Activated CD4-positive, alpha-beta T cell treated with anti-CD3 and anti-CD28 coated beads for 4 hours (primary cell): ENCODE data around the gene CDCP1.
"Not testable (repeated sequence)": the region's sequence is repeated elsewhere in the genome, so short reads cannot be mapped to it uniquely, and the experiment has no call there.

Source experiments
- DNase-seq, 2 donors: peaks; one replicate each; pipeline ENCODE4 v3.0.0-alpha.2; 2020

CDCP1 gene

DNA sequence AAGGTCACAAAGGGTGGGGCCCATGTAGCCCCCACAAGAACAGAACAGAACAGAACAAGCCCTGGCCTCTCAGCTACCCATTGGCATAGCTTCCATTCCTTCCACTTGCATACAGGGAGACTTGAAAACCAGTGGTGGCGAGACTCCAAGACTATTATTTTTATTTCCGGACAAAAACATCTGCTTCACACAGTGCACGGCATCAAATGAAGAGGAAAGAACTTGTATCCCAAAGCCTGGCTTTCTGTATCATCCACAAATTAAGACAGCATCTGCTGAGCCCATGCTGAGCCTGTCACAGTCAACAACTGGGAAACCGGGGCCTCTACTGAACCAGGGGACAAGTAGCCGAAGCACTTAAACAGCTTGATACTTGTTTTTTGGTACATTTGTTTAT lies 64.0 kb downstream of the CDCP1 start:
- no peak for DNase-seq

DNA sequence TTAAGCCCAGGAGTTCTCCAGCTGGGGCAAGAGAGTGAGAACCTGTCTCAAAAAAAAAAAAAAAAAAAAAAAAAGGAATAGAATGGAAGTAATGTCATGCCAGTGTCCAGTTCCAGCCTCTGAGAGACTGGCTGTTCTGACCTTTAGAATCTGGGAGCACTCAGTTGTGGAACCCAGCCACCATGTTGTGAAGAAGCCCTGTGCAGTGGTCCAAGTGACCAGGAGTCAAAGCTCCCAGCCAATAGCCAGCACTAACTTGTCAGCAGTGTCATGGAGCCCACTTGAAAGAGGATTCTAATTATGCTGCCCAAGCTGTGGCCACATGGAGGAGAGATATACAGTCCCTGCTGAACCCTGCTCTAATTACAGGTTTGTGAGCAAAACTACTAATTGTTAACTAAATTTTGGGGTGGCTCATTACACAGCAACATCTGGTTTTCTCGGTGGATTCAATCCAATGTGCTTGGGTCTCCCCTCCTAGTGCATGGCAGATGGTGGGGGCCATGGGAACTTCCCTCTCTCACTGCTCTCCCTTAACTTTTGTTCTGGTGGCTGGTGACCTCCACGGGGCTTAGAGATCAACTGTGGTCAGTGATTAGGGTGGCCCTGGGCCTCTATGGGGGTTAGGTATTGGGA lies 64.6 kb downstream of the CDCP1 start:
- DNase-seq: no peak

DNA sequence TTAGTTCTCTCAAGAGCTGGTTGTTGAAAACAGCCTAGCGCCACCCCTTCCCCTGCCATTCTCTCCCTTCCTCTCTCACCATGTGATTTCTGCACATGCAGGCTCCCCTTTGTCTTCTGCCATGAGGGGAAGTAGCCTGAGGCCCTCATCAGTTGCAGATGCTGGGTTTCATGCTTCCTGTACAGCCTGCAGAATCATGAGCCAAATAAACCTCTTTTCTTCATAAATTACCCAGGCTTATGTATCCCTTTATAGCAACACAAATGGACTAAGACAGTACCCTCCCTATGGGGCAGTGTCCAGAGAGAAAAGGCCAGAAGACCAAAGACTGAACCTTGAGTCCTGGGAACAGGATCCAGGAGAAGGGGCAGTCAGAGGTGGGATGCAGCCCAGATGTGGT lies 65.4 kb downstream of the CDCP1 start:
- no peak for DNase-seq

GRCh38 chr3:45079715-45080114 lies 66.5 kb downstream of the CDCP1 start:
- DNase-seq: no peak

DNA sequence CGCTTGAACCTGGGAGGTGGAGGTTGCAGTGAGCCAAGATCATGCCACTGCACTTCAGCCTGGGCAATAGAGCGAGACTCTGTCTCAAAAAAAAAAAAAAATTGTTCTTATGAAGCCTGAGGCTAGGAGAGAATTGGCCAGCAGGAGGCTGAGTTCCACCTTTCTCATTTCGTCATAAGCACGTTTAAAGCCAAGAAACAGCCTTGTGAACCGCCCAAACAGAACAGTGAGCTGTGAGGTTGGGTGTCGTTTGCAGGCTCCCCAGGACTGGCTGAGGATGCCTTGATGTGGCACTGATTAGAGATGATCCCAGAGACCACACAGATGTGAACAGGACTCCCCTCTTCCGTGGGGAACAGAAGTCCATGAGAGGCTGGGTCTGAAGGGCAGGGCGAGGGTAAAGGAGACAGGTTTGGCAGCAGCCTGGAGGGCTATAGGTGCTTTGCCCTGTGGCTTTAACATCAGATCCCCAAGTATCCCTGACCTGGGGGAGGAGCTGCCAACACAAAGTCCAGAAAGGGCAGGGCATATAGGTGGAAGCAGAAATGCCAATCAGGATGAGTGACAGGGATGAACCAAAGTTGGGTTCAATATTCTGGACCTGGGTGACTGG lies 67.2 kb downstream of the CDCP1 start:
- DNase-seq: no peak

- not testable (repeated sequence) for DNase-seq
Observed at GRCh38 chr3:45078256-45078655, 67.9 kb downstream of the CDCP1 start.

DNA sequence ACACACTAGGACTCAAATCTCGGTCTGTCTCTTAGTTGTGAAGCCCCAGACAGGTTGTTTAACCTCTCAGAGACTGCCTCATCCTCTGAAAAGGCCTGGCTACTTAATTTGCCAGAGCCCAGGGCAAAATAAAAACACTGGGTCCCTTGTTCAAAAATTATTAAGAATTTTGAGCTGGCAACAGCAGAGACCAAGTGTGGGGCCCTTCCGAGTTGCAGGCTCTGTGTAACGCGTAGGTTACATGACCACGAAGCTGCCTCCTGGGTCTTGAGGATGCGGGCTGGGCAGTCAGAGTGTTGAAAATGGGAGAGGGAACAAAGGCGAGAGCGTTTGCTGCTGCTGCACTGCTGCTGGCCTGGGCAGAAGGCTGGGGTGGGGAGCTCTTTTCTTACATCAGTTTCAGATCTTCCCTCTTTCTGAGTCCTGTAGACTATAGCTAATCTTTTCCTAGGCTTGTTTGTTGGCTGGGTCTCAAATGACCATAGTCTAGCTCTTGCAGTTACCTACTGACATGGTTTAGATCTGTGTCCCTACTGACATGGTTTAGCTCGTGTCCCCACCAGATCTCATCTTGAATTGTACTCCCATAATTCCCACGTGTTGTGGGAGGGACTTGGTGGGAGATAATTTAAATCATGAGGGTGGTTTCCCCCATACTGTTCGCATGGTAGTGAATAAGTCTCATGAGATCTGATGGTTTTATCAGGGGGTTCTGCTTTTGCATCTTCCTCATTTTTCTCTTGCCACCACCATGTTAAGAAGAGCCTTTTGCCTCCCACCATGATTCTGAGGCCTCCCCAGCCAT lies 70.2 kb downstream of the CDCP1 start:
- DNase-seq: no peak

DNA sequence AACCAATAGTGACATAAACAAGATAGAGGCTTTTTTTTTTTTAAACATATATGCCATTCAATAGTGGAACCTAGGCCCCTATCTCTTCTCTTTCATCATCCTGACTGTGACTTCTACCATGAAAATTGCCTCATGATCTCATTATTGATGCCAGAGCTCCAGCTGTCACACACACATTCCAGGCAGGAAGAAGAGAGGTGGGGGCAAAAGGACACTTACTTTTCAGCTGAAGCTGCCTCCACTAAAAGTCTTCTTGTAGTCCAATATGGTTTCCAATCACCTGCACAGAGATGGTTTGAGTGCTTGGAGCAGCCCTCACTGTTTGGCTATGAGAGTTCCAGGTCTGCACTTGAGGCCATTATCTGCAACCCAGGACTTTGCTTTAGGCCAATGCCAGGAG lies 75.1 kb downstream of the CDCP1 start:
- no peak for DNase-seq

DNA sequence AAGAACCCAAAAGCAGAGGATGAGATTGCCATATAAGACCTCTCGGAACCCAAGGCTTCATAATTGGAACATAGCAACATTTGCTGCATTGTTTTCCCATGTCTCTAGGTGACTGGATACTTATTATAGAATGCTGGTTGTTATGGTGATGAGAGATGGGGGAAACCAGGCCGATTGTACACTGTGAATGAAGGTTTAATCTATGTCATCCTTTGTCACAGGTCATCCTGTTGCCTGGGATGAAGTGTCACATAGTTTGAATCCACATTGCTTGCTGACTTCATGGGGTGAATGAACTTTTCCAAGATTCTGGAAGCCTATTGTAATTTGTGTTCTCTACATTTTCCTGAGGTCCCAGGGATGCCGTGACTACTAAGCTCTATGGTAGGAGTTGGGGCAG lies 78.2 kb downstream of the CDCP1 start:
- no peak for DNase-seq

DNA sequence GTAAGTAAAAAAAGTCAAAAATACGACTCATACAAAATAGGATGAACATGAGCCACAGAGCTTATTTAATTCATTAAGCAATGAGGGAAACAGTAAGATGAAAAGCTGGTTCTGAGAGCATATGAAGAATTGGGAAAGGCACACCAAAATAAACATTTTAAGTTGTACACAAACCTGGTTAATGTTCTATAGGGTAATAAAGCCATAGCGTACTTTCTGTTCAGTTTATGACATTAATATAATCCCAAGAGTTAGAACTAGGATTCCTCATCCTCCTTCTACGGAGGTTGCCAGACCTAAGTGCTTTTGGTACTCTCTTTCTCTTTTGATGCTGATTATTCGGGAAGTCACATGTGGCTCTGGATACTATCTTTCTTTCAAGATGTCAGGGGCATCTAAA lies 78.7 kb downstream of the CDCP1 start:
- DNase-seq: no peak

DNA sequence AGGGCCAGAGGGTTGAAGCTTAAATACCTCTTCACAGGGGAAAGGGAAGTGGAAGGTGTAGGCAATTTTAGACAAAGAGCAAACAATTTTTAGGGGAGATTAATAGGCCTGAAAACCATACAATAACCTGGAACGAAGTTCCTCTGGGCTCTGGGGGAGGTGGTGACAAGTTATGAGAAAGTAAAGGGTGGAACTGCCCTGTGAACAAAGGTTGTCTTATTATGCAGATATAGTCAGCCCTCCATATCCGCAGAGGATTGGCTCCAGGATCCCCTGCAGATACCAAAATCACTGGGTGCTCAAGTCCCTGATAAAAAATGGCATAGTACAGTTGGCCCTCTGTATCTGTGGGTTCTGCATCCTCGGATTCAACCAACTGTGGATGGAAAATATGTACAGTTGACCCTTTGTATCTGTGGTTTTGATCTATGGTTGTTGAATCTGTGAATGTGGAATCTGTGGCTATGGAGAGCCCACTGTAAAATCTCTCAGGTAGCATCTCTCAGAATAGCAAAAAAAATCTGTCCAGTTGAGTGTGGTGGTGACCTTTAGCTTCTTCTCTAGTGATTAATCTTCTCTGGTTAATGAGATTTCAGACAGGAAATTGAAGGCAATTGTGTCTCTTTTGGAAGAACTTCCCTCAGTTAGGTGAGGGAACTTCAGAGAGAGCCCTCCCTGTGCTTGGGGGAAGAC lies 79.9 kb downstream of the CDCP1 start:
- DNase-seq: no peak

DNA sequence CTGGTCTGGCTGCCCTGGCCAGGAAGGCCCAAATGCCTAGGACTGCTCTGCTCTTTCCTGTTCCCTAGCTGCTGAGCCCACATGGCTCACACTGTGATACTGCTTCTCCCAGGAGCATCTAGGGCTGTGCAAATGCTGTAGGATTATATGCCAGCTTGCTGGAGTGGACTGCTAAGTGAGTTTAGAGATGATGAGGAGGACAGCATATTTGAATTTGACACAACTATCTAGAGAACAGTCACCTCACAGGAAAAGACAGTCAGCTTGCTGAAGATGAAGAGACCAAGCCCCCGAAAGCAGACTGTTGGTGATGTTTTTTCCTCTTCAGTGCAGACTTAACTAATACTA lies 80.8 kb downstream of the CDCP1 start:
- DNase-seq: no peak

DNA sequence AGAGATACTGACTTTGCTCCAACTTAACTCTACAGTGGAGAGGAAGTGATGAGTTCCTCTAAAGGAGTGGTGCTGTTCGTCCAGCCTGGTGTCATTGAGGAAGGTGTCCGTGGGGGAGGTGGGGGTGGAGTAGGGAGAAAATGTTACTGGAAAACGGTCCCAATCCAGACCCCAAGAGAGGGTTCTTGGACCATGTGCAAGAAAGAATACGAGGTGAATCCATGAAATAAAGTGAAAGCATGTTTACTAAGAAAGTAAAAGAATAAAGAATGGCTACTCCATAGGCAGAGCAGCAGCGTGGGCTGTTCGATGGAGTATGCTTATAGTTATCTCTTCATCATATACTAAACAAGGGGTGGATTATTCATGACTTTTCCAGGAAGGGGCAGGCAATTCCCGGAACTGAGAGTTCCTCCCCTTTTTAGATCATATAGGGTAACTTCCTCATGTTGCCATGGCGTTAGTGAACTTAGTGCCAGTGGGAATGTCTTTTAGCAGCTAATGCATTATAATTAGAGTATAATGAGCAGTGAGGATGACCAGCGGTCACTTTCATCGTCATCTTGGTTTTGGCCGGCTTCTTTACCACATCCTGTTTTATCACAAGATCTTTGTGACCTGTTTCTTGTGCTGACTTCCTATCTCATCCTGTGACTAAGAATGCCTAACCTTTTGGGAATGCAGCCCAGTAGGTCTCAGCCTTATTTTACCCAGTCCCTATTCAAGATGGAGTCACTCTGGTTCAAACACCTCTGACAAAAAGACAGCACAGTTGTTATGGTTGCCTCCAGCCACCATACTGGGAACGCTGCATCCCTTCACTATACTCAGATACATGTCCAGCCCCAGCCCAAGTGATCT lies 81.4 kb downstream of the CDCP1 start:
- peak; percentile 69 to 70 for DNase-seq

- no peak for DNase-seq
Observed at GRCh38 chr3:45062697-45063070, 83.5 kb downstream of the CDCP1 start.

DNA sequence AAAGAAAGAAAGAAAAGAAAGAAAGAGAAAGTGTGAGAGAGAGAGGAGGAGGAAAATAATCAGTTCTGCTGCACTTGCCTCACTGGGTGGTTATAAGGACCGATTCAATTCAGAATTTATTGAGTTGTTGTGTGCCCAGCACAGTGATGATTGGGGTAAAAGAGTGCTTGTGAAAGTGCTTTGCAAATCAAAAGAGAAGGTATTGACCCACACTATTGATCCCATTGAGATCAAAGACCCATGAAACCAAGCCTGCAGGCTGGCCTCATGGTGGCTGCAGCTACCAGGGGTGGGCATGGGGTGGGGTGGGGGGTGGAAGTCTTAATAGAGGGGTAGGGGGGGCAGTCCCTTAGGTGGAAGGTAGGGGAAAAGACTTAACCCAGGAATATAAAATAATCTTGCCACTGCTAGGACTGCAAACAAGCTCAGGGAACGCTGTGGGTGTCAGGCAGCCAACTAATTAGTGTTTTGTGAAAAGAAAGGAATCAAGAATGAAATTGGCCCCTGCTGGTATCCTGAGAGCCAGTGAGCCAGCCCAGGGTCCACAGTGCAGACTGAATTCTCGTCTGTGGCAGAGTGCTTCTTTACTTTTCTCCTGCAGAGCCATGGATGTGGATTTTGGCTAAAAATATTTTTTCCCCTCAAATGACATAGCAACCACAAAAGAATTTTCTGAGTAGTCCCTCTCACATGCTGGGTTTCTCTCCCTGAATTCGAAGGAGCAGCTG lies 85.8 kb downstream of the CDCP1 start:
- DNase-seq: no peak

DNA sequence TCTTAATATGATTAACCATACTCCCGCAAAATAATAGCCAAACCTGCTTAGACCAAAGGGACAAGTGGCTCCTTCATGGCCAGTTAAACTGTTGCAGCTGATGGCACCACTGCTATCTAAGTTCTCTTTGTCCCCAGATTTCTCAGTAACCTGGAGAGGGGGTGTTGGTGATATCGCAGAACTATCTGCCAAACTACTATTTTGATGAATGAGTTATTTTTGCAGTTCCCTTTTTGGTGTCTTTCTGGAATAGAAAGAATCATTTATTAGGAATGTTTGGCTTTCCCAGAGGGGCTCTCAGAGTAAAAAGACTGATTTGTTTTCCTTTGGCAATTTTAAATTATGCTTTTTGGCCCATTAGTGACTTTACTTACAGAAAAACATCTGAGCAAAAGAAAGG lies 87.0 kb downstream of the CDCP1 start:
- no peak for DNase-seq

GRCh38 chr3:45057557-45057956 lies 88.6 kb downstream of the CDCP1 start:
- peak in 1 of 2 donors; percentile 10 for DNase-seq

- no peak for DNase-seq
Observed at GRCh38 chr3:45056608-45057301, 89.4 kb downstream of the CDCP1 start.

- DNase-seq: no peak
Observed at GRCh38 chr3:45055411-45056143, 90.6 kb downstream of the CDCP1 start.

DNA sequence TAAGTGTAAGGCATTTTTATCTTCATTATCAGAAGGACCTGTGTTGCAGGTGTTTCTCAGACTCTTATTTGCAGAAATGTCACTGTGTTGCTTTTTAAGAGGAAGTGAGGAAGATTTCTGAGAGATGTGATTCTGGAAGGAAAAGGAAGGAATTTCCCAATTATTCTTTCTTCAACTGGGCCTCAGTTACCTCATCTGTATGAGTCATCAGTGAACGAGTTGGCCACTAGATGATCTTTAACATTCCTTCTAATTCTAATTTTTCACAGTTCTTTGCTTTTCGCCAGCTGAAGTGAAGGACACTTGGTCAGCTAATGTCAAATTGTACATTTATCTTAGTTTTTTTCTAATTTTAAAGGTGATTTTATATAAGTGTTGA lies 91.2 kb downstream of the CDCP1 start:
- DNase-seq: no peak
